ENCODE results near the gene GNAS-AS1. TPM values are rescaled to one million over a fixed set of nuclear protein-coding genes. Genes with fewer than 3 reads are reported as not detected.
A peak's percentile ranks its signal among the peaks of the same experiment; 100 is the strongest.

GNAS-AS1 gene
- total RNA-seq, 1 donor from 2014 or later, result 4.9 TPM

DNA sequence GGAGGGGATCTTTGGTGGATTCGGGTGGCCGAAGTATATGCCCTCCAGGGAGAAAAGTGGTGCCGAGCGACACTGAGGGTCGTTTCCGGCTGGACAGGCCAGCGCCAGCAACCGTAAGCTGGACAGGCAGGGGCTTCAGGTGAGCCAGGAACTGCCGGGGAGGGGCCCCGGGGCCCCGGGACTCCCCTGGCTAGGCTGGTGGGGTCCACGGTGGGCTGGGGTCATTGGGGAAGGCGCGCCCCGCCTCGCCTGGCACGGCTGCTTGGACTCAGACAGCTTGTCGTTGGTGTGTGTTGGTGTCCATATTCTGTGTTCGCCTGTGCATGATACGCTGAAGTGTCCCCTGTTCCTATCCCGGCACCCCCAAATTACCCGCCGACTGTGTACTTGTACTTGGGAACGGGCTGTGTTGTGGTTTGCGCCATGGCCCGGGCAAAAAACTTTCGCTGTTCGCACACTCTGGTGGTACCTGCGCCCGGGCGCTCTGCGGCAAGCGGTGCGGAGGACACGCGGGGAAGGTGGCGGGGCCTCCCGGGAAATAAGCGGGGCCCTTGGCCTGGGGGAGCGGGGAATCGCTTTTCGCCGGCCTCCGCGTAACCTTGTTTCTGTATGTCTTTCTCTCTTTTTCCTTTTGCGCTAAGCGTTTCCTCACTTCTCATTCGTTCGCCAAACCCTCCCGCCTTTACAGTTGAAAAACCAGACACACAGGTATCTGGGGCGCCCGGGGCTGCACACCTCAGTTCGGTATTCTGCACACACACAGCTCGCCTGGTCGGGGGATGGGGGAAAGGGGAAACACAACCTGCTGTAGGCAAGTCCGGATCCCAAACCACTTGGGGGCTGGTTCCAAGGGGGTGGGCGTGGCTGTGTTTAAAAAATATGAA is 5.0 kb upstream of the GNAS-AS1 start:
- no peaks in the 10 kb centered on the region for H3K36me3 Mint-ChIP-seq (ENCODE audit: low read depth, unreplicated experiment)
- no peak for DNase-seq (ENCODE audit: low spot score)
- peak overlapping the region; percentile 62 for H3K4me3 Mint-ChIP-seq (ENCODE audit: unreplicated experiment)
- H3K27me3 Mint-ChIP-seq (ENCODE audit: unreplicated experiment), result peaks cover 6% of the 10 kb centered on the region
- H3K9me3 Mint-ChIP-seq (ENCODE audit: unreplicated experiment), result no peaks in the 10 kb centered on the region
- H3K27ac Mint-ChIP-seq (ENCODE audit: unreplicated experiment), result no peak overlapping the region
- H3K4me1 Mint-ChIP-seq (ENCODE audit: unreplicated experiment), result peaks cover 7% of the 10 kb centered on the region
- TF ChIP-seq, protein P1, sequence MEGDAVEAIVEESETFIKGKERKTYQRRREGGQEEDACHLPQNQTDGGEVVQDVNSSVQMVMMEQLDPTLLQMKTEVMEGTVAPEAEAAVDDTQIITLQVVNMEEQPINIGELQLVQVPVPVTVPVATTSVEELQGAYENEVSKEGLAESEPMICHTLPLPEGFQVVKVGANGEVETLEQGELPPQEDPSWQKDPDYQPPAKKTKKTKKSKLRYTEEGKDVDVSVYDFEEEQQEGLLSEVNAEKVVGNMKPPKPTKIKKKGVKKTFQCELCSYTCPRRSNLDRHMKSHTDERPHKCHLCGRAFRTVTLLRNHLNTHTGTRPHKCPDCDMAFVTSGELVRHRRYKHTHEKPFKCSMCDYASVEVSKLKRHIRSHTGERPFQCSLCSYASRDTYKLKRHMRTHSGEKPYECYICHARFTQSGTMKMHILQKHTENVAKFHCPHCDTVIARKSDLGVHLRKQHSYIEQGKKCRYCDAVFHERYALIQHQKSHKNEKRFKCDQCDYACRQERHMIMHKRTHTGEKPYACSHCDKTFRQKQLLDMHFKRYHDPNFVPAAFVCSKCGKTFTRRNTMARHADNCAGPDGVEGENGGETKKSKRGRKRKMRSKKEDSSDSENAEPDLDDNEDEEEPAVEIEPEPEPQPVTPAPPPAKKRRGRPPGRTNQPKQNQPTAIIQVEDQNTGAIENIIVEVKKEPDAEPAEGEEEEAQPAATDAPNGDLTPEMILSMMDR (IDR thresholded peaks at IDR 0.05; ENCODE audit: unreplicated experiment), result no peak

DNA sequence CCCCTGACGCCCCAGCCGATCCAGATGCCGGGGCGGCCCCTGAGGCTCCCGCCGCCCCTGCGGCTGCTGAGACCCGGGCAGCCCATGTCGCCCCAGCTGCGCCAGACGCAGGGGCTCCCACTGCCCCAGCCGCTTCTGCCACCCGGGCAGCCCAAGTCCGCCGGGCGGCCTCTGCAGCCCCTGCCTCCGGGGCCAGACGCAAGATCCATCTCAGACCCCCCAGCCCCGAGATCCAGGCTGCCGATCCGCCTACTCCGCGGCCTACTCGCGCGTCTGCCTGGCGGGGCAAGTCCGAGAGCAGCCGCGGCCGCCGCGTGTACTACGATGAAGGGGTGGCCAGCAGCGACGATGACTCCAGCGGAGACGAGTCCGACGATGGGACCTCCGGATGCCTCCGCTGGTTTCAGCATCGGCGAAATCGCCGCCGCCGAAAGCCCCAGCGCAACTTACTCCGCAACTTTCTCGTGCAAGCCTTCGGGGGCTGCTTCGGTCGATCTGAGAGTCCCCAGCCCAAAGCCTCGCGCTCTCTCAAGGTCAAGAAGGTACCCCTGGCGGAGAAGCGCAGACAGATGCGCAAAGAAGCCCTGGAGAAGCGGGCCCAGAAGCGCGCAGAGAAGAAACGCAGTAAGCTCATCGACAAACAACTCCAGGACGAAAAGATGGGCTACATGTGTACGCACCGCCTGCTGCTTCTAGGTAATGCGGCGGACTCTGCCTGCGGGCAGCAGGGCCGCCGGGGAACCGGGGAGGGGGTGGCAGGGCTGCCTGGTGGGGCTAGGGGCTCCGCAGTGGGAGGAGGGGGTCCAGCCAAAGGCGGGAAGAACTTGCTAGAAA is 4.2 kb upstream of the GNAS-AS1 start:
- no peak for DNase-seq (ENCODE audit: low spot score)
- H3K9me3 Mint-ChIP-seq (ENCODE audit: unreplicated experiment), result no peaks in the 10 kb centered on the region
- H3K4me3 Mint-ChIP-seq (ENCODE audit: unreplicated experiment), result no peak overlapping the region
- peaks cover 8% of the 10 kb centered on the region for H3K27me3 Mint-ChIP-seq (ENCODE audit: unreplicated experiment)
- peaks cover 14% of the 10 kb centered on the region for H3K4me1 Mint-ChIP-seq (ENCODE audit: unreplicated experiment)
- no peaks in the 10 kb centered on the region for H3K36me3 Mint-ChIP-seq (ENCODE audit: low read depth, unreplicated experiment)
- TF ChIP-seq, protein P1 (IDR thresholded peaks at IDR 0.05; ENCODE audit: unreplicated experiment), result no peak
- no peak overlapping the region for H3K27ac Mint-ChIP-seq (ENCODE audit: unreplicated experiment)

DNA sequence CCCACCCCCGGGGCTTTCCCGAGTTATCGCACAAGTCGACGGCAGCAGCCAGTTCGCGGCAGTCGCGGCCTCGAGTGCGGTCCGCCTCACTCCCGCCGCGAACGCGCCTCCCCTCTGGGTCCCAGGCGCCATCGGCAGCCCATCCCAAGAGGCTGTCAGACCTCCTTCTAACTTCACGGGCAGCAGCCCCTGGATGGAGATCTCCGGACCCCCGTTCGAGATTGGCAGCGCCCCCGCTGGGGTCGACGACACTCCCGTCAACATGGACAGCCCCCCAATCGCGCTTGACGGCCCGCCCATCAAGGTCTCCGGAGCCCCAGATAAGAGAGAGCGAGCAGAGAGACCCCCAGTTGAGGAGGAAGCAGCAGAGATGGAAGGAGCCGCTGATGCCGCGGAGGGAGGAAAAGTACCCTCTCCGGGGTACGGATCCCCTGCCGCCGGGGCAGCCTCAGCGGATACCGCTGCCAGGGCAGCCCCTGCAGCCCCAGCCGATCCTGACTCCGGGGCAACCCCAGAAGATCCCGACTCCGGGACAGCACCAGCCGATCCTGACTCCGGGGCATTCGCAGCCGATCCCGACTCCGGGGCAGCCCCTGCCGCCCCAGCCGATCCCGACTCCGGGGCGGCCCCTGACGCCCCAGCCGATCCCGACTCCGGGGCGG is 3.4 kb upstream of the GNAS-AS1 start:
- peaks cover 21% of the 10 kb centered on the region for H3K4me1 Mint-ChIP-seq (ENCODE audit: unreplicated experiment)
- TF ChIP-seq, protein P1 (IDR thresholded peaks at IDR 0.05; ENCODE audit: unreplicated experiment), result no peak
- no peak overlapping the region for H3K27ac Mint-ChIP-seq (ENCODE audit: unreplicated experiment)
- no peak overlapping the region for H3K4me3 Mint-ChIP-seq (ENCODE audit: unreplicated experiment)
- no peak for DNase-seq (ENCODE audit: low spot score)
- no peaks in the 10 kb centered on the region for H3K9me3 Mint-ChIP-seq (ENCODE audit: unreplicated experiment)
- H3K36me3 Mint-ChIP-seq (ENCODE audit: low read depth, unreplicated experiment), result no peaks in the 10 kb centered on the region
- peaks cover 11% of the 10 kb centered on the region for H3K27me3 Mint-ChIP-seq (ENCODE audit: unreplicated experiment)

DNA sequence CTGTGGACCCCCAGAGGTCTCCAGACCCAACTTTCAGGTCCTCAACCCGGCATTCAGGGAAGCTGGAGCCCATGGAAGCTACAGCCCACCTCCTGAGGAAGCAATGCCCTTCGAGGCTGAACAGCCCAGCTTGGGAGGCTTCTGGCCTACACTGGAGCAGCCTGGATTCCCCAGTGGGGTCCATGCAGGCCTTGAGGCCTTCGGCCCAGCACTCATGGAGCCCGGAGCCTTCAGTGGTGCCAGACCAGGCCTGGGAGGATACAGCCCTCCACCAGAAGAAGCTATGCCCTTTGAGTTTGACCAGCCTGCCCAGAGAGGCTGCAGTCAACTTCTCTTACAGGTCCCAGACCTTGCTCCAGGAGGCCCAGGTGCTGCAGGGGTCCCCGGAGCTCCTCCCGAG is 2.8 kb upstream of the GNAS-AS1 start:
- H3K4me3 Mint-ChIP-seq (ENCODE audit: unreplicated experiment), result no peak overlapping the region
- peaks cover 26% of the 10 kb centered on the region for H3K4me1 Mint-ChIP-seq (ENCODE audit: unreplicated experiment)
- DNase-seq (ENCODE audit: low spot score), result no peak
- H3K9me3 Mint-ChIP-seq (ENCODE audit: unreplicated experiment), result no peaks in the 10 kb centered on the region
- TF ChIP-seq, protein P1 (IDR thresholded peaks at IDR 0.05; ENCODE audit: unreplicated experiment), result no peak
- H3K36me3 Mint-ChIP-seq (ENCODE audit: low read depth, unreplicated experiment), result no peaks in the 10 kb centered on the region
- H3K27ac Mint-ChIP-seq (ENCODE audit: unreplicated experiment), result no peak overlapping the region
- peaks cover 11% of the 10 kb centered on the region for H3K27me3 Mint-ChIP-seq (ENCODE audit: unreplicated experiment)
